Muscle of leg (tissue), 11 donors: ENCODE data around the gene ADAMTSL1. TPM values are rescaled to one million over a fixed set of nuclear protein-coding genes. Genes with fewer than 3 reads are reported as not detected.

Source experiments
- DNase-seq: peaks from one replicate; pipeline ENCODE4 v3.0.0; 2013
- H3K27ac ChIP-seq: one replicate; pipeline ENCODE4 v1.5.1; 2013; ENCODE audit warnings: mild to moderate bottlenecking, low read length, control low read depth
- H3K27me3 ChIP-seq: one replicate; pipeline ENCODE4 v1.6.1; 2013; ENCODE audit warnings: low read length; ENCODE audit not compliant: control insufficient read depth, insufficient read depth
- H3K36me3 ChIP-seq: one replicate; pipeline ENCODE4 v1.6.1; 2013; ENCODE audit warnings: low read length; ENCODE audit not compliant: control insufficient read depth, insufficient read depth
- H3K4me1 ChIP-seq: one replicate; pipeline ENCODE4 v1.6.1; 2013; ENCODE audit warnings: low read length; ENCODE audit not compliant: control insufficient read depth, insufficient read depth
- H3K4me3 ChIP-seq: one replicate; pipeline ENCODE4 v1.5.1; 2013; ENCODE audit warnings: low read length, control low read depth
- H3K9me3 ChIP-seq: replicated peaks from 2 replicates; pipeline ENCODE4 v1.6.1; 2013; ENCODE audit warnings: low read depth, low read length; ENCODE audit not compliant: control insufficient read depth
- WGBS: methylation state at CpG from one replicate; pipeline ENCODE4 v1.1.5; 2013; ENCODE audit warnings: missing lambda C conversion rate; ENCODE audit not compliant: insufficient coverage; 5-methylcytosine and 5-hydroxymethylcytosine counted together
- polyA plus RNA-seq, 8 donors: library from polyadenylated mRNA; unstranded; fragments of 120-200 nt; gene quantifications; one replicate each; pipeline versions ENCODE4 v1.2.1 to v1.2.3, GENCODE V29; 2013; ENCODE audit warnings: inconsistent platforms in 1 of 8, low replicate concordance in 1 of 8; ENCODE audit not compliant: insufficient read length in 8 of 8, insufficient read depth in 1 of 8
- total RNA-seq: library from RNA; stranded (reverse); fragments of 120-200 nt; gene quantifications from one replicate; pipeline ENCODE4 v1.2.4, GENCODE V29; 2013

The ADAMTSL1 gene
- total and polyA plus RNA-seq, 9 donors, result 9.9 to 32.9 (median 20.1) TPM

DNA sequence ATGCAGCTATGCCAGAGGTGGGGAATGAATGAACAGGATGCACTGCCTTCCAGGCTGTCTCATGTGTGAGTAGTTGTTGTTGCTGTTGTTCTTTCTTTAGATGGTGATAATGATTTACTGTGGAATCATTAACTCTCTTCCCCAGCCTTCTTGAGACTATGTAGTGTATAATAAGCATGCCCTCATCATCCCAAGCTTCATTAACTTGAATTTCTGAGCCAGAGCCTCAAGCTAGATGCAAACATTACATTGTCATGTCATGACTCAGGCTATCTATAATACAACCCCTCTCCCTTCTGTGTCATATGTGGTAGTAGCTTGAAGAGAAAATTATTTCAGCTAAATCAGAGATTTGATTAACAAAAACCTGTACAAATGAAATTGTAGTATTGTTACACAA is 10.0 kb upstream of the ADAMTSL1 start:
- no peak for DNase-seq
- Histone ChIP-seq H3K4me1 (no peaks in the 10 kb centered on the region), H3K27ac (no peak overlapping the region), H3K9me3 (no peaks in the 10 kb centered on the region), H3K27me3 (no peaks in the 10 kb centered on the region), H3K36me3 (no peaks in the 10 kb centered on the region), H3K4me3 (no peak overlapping the region)

DNA sequence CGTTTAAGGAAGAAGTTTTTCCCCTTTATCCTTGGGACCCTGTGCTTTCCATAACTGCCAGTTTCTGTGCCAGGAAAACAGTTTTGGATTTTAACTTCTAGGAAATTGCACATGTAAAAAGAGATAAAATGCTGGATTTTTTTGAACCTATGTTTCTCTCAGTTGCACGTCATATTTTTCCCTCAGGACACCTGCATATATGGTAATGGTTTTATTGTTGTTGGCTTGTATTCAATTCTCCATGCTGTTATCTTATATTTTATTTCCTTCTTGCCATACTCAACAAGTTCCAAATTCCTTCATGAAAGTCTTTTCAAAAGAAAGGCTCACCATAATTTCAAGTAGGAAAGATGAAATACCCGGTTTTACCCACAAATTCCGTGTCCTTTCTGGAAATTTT is 7.9 kb upstream of the ADAMTSL1 start:
- no peak overlapping the region for H3K27ac ChIP-seq
- no peak overlapping the region for H3K4me3 ChIP-seq
- H3K9me3 ChIP-seq, result peaks cover 5% of the 10 kb centered on the region
- H3K27me3 ChIP-seq, result no peaks in the 10 kb centered on the region
- H3K36me3 ChIP-seq, result no peaks in the 10 kb centered on the region
- no peak for DNase-seq
- no CpG with 5 or more reads among the region's 4 CpGs for WGBS
- H3K4me1 ChIP-seq, result no peaks in the 10 kb centered on the region

DNA sequence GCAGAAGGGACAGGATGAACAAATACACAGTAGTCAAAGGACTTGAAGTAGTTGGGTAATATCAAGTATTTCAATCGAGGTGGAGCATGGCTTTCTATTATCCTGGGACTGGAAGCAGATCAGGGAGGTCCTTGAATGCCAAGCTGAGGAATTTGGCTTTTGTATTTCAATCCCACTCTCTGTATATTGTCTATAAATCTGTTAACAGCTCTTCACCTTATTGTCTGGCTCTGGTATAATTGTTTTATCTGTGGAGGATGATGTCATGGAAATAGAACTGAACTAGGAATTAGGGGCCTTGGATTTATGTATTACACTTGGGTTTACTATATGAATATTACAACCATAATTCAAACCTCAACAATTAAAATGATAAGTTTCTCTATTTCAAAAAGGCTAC is 6.3 kb upstream of the ADAMTSL1 start:
- whole genome bisulfite sequencing, result no CpG with 5 or more reads among the region's 1 CpG
- H3K4me3 ChIP-seq, result no peak overlapping the region
- H3K27me3 ChIP-seq, result no peaks in the 10 kb centered on the region
- no peaks in the 10 kb centered on the region for H3K4me1 ChIP-seq
- DNase-seq, result no peak
- peaks cover 5% of the 10 kb centered on the region for H3K9me3 ChIP-seq
- H3K36me3 ChIP-seq, result no peaks in the 10 kb centered on the region
- H3K27ac ChIP-seq, result no peak overlapping the region

DNA sequence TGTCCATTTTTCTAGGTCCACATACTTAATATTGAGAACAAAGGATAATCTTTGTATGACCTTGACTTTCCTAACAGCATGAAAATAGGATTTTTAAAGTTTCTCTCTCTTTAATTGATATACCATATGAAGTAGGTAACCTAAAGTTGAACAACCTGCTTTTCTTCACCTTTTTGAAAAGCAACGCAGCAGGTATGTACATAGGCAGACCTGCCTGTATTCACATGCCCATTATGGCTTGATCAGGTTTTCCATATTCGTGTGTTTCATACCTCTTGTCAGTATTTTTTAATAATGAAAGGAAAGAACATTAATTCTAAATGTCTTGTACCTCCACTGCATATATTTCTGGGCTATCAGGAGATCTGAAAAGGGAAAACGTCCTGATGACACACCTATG is 1.5 kb upstream of the ADAMTSL1 start:
- WGBS, result no CpG with 5 or more reads among the region's 3 CpGs
- no peaks in the 10 kb centered on the region for H3K36me3 ChIP-seq
- no peak overlapping the region for H3K4me3 ChIP-seq
- DNase-seq, result no peak
- peaks cover 10% of the 10 kb centered on the region for H3K4me1 ChIP-seq
- peaks cover 5% of the 10 kb centered on the region for H3K9me3 ChIP-seq
- H3K27me3 ChIP-seq, result no peaks in the 10 kb centered on the region
- peak overlapping the region; percentile 79 for H3K27ac ChIP-seq

DNA sequence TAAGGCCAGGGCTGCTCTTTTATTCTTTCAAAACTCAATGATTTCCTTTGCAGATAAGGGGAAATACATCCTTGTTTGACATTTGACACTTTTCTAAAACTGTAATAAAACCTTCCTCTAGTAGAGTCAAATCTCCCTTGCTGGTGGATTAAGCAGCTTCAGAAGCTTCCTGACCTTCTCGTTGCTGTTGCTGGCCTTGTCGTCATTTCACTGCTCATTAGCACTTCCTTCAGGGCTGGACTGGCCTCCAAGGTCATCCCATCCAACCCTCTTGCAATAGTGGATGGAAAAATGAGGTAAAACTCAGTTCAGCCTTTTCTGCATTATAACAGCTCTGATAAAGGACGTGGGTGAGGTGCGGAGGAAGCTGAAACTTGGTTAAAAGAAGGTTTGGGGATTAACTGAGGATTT is 1.1 kb upstream of the ADAMTSL1 start:
- Histone ChIP-seq H3K4me1 (peaks cover 10% of the 10 kb centered on the region), H3K36me3 (no peaks in the 10 kb centered on the region), H3K4me3 (no peak overlapping the region), H3K27ac (peak overlapping the region; percentile 79), H3K9me3 (peaks cover 5% of the 10 kb centered on the region), H3K27me3 (no peaks in the 10 kb centered on the region)
- WGBS, result no CpG with 5 or more reads among the region's 4 CpGs
- peak; percentile 79 for DNase-seq

DNA sequence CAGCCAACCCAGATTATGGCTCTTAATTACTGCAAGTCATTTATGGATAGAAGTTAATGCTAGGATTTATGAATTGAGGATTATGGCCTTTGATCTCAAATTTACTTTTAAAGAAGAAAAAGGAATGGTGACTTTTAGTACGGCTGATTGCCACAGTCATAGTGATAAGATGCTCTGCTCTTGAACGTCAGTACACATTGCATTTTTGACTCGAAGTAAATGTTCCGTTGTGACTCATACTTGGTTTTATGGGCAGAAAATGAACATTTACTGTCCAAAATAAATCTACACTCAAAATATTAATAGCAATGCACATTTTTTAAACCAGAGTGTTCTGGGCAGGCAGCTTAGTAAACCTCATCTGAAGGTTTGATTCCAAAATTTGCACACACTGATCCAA is 830 bp downstream of the ADAMTSL1 start:
- peaks cover 14% of the 10 kb centered on the region for H3K4me1 ChIP-seq
- WGBS, result 0% methylated on average over 1 of the region's 4 CpGs
- H3K36me3 ChIP-seq, result no peaks in the 10 kb centered on the region
- H3K4me3 ChIP-seq, result peak overlapping the region; percentile 32
- peak overlapping the region; percentile 79 for H3K27ac ChIP-seq
- DNase-seq, result peak; percentile 92
- no peaks in the 10 kb centered on the region for H3K27me3 ChIP-seq
- peaks cover under 1% of the 10 kb centered on the region for H3K9me3 ChIP-seq

DNA sequence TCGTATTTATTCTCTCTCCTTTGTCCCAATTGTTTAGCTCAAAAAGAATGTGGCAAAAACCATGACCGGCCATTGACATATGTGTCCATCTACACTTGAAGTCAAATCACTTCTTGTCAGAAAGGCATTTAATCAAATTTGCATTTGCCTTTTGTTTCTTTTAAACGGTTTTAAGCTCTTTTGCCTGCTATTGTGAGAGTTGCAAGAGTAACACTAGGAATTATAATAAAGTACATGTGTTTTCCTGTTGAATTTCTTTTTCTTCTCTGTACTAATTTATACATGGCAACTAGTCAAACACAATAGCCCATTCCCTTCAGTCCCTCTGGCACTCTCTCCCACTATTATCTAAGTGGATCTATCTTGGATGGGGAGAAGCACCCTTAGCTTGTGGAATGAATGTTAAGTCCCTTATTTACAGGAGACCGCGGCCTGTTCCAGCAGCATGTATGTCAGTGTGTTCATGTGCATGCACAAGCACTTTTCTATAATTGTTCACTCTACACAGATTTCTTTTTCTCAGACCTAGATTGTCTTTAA is 3.2 kb downstream of the ADAMTSL1 start:
- H3K4me1 ChIP-seq, result peaks cover 14% of the 10 kb centered on the region
- no peaks in the 10 kb centered on the region for H3K36me3 ChIP-seq
- H3K27ac ChIP-seq, result no peak overlapping the region
- no CpG with 5 or more reads among the region's 5 CpGs for WGBS
- no peak for DNase-seq
- H3K27me3 ChIP-seq, result no peaks in the 10 kb centered on the region
- H3K4me3 ChIP-seq, result no peak overlapping the region
- H3K9me3 ChIP-seq, result no peaks in the 10 kb centered on the region

DNA sequence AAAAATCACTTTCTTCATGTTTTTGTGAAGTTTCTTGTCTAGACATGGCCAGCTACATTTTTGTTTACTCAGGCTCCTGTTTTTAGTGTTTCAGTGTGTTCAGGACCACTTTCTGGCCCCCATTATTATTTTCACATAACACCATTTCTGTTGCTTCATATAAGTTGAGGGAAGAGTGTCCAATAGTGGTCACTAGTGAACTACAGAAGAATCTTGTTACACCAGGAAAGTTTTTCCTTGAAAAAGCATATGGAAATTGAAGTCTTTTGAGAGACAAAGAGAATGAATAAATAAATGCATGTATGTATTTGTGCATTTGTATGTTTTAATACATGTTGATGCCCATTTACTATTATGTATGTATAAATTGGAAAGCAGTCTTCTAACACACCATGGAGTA is 3.8 kb downstream of the ADAMTSL1 start:
- Histone ChIP-seq H3K27ac (no peak overlapping the region), H3K27me3 (no peaks in the 10 kb centered on the region), H3K4me3 (no peak overlapping the region), H3K4me1 (peaks cover 14% of the 10 kb centered on the region), H3K9me3 (no peaks in the 10 kb centered on the region), H3K36me3 (no peaks in the 10 kb centered on the region)
- no peak for DNase-seq

DNA sequence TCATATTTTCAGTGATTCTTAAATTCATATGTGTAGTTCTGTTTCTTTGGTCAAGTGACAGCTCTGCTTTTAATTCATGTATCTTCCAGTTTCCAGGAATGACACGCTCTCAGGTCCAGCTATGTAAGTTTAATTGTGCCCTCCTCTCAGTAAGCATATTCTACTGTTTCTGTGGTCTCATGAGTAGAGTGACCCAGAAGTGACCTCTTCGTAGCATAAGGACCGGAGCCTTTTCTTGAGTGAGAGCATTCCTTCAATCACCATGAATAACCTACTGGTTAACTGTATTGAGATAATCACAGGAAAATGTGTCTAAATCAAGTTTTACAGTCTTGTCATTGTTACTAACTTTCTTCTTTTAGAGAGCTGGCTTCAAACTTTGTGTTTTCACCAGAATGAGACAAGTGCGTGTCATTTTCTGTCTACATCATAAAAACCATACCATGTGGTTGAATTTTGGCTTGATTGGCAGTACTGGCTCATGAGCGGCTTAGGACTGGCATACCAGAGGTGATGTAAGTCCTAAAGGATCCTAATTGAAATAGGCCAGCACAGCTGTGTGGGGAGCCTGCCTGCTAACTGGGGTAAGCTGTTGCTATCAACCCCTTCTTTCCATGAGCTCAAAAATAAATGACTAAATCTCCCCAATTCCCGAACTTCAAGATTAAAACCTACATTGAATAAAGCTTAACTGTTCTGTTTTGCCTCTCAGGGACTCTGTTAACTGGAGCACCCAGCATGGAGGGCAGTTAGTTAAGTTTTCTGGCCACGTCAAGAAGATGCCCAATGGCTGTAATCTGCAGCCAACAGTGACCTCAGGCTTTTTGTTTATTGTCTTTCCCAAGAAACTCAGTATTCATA is 4.8 kb downstream of the ADAMTSL1 start:
- H3K27me3 ChIP-seq, result no peaks in the 10 kb centered on the region
- no peak overlapping the region for H3K27ac ChIP-seq
- H3K4me3 ChIP-seq, result no peak overlapping the region
- no peaks in the 10 kb centered on the region for H3K36me3 ChIP-seq
- H3K9me3 ChIP-seq, result no peaks in the 10 kb centered on the region
- WGBS, result 71% methylated on average over 1 of the region's 7 CpGs
- peaks cover 8% of the 10 kb centered on the region for H3K4me1 ChIP-seq
- no peak for DNase-seq

DNA sequence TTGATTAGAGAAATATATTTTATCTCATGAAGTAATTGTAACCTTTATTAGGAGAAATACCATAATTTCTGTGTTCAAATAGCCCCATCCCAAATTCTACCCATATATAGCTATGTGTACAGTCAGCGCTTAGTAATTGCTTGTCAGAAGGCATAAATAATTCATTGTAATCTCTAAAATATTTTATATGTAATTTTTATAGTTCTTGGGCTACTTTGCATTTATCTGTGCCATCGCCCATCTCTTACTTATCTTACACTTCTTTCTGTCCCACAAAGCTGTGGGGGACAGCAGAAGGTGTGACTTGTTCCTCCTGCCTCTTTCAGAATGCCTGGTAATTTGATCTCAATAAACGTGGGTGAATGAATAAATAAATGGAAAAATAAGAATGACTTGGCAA is 5.5 kb downstream of the ADAMTSL1 start:
- no peaks in the 10 kb centered on the region for H3K27me3 ChIP-seq
- no CpG with 5 or more reads among the region's 3 CpGs for WGBS
- no peaks in the 10 kb centered on the region for H3K9me3 ChIP-seq
- peaks cover 6% of the 10 kb centered on the region for H3K4me1 ChIP-seq
- DNase-seq, result no peak
- no peak overlapping the region for H3K27ac ChIP-seq
- H3K36me3 ChIP-seq, result no peaks in the 10 kb centered on the region
- H3K4me3 ChIP-seq, result no peak overlapping the region
